Fibroblast of pulmonary artery (primary cell): ENCODE measurements around the gene ZC2HC1B.
A peak's percentile ranks its signal among the peaks of the same experiment; 100 is the strongest.

Source experiments
- DNase-seq: peaks from one replicate; pipeline ENCODE4 v3.0.0-alpha.2; 2010; ENCODE audit warnings: low read depth
- H3K4me3 ChIP-seq: replicated peaks from 2 replicates; pipeline ENCODE4 v1.5.1; 2011; ENCODE audit warnings: low read depth, mild to moderate bottlenecking, control low read depth, low read length, moderate library complexity
- TF ChIP-seq, protein P1 (sequence below): IDR thresholded peaks from 2 replicates; pipeline ENCODE4 v1.5.1; 2011; ENCODE audit warnings: mild to moderate bottlenecking, control low read depth, low read length, inconsistent platforms; ENCODE audit errors: missing control alignments

ZC2HC1B gene

DNA sequence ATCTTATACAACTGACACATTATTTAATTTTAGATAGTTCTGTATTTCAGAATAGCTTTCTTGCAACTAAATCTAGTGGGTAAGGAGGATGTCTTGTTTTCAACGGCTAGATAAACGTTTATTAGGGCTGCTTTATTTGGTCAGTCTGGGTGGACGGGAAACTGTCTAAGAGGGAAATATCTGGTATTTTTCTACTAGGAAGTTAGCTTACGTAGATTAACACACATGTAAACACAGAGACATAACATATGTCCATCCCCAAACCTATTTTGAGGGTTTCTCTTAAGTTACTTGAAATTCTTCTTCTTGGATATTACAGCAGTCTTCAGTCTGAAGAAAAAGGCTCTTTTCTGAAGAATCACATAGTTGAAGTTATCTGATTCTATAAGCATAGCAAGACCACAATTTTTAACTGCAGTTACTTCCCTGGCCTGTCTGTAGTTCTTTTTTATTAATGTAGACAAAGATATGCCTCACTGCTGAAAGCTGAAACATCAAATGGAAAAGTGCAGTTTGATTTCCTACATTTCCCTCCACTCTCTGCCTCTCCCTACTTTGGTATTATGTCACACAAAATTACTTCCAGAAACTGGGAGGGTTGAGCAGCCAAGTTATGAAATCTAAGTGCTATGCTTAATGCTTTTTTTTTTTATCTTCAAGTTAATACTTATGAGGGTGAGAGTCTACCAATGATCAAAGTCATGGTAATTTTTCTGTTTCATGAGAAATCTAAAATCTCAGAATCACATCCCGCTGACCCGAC lies 106.4 kb downstream of the ZC2HC1B start:
- H3K4me3 ChIP-seq: no peak overlapping the region
- TF ChIP-seq, protein P1, sequence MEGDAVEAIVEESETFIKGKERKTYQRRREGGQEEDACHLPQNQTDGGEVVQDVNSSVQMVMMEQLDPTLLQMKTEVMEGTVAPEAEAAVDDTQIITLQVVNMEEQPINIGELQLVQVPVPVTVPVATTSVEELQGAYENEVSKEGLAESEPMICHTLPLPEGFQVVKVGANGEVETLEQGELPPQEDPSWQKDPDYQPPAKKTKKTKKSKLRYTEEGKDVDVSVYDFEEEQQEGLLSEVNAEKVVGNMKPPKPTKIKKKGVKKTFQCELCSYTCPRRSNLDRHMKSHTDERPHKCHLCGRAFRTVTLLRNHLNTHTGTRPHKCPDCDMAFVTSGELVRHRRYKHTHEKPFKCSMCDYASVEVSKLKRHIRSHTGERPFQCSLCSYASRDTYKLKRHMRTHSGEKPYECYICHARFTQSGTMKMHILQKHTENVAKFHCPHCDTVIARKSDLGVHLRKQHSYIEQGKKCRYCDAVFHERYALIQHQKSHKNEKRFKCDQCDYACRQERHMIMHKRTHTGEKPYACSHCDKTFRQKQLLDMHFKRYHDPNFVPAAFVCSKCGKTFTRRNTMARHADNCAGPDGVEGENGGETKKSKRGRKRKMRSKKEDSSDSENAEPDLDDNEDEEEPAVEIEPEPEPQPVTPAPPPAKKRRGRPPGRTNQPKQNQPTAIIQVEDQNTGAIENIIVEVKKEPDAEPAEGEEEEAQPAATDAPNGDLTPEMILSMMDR: no peak
- DNase-seq: peak; percentile 29

DNA sequence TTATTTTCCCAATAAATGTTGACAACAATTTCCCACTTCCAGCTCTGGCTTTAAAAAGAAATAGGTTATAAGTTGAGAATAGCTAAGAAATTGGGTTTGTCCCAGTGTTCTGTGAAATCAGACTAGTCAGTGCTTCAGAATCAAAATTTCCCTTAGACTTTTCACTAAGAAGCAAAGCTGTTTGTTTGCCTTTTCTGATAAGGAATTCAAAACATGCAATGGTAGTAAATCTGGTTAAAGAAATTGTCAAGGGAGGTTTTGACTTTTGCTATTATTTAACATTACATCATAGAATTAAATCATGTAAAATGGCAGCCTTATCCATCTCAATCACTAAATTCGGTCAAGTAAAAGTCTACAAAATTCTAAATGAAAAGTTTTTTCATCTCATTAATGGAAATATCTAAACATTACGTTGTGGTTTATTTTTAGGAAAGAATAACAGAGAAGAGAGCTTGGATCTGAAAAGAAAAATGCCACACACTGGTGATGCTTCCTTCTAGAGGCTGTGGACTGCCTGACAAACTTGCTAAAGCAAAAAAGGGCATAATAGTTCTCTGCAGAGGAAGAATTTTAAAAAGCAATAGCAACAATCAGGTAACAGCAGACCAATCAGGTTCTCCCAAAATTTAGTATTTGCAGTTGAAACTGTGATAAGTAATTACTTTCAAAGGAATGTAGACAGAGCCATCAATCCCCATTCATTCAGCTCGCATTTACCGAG lies 107.4 kb downstream of the ZC2HC1B start:
- H3K4me3 ChIP-seq: no peak overlapping the region
- TF ChIP-seq, protein P1: no peak
- no peak for DNase-seq

DNA sequence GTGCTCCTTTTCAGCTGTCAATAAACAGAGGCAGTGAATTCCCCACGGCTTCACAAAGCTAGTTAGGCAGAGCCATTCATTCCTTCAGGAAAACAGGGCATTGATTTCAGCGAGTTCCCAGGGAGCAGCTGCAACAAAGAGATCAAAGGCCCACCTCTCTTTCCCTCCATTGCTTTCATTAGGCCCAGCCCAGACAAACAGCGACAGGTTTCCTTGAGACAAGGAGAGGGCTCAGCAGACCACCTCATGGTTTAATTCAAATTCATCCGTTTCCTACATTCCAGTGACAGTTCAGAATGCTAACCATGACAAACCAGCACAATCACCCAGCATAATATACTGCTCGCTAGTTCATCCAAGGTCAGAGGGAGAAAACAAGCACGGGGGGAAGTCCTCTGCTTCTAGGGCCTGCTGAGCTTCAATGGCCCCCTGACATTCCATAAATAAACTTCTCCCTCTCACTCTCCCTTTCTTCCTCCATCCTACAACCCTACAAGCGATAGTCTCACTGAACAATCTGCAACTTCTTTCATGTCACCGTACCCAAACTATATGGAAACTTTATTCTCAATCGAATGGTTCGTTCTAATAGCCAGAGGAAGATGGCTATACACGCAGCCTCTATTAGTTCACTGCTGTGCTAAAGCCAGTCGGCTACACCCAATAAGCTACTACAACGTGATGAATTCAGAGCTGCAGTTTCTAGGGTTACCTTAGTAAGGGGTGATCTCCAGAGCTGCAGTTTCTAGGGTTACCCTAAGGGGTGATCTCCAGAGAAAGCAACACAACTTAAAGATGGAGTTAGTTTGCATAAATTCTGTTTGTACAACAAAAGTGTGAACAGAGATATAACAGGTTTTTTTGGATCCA lies 109.1 kb downstream of the ZC2HC1B start:
- no peak for DNase-seq
- TF ChIP-seq, protein P1: no peak
- H3K4me3 ChIP-seq: no peak overlapping the region

DNA sequence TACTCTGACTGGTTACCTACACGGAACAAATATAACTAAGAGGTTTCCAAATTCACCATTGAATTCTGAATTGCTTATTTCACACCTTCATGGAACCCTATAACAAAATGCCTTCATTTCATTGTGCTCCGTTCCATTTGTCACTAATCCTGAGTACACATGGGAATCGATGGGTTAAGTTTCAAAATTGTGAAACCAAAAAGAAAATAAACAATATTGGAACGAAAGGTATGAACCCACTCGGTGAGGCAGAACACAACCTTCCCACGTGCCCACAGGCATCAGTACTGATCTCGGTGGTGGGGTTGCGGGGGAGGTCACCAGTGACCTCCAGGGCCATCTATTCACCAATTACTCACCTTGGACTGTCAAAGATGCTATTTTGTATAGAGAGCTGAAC lies 109.8 kb downstream of the ZC2HC1B start:
- no peak for DNase-seq
- TF ChIP-seq, protein P1: no peak
- H3K4me3 ChIP-seq: no peak overlapping the region

DNA sequence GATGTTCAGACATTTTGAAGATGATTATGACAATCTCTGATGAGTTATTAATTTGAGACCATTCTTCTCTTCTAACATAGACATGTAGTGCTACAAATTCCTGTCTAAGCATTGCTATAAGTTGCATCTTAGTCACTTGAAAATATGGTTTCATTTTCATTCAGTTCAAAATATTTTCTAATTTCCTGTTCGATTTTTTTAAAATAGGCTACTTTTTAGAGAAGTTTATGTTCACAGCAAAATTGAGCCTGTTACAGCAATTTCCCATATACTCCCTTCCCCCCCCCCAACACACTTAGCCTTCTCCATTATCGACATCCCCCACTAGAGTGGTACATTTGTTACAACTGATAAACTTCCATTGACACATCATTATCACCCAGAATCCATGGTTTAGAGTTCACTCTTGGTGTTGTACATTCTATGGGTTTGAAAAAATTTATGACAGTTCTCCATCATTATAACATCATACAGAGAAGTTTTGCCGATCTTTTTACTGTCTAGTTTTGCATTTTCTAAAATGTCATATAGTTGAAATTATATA lies 112.6 kb downstream of the ZC2HC1B start:
- H3K4me3 ChIP-seq: no peak overlapping the region
- TF ChIP-seq, protein P1: no peak
- DNase-seq: no peak

DNA sequence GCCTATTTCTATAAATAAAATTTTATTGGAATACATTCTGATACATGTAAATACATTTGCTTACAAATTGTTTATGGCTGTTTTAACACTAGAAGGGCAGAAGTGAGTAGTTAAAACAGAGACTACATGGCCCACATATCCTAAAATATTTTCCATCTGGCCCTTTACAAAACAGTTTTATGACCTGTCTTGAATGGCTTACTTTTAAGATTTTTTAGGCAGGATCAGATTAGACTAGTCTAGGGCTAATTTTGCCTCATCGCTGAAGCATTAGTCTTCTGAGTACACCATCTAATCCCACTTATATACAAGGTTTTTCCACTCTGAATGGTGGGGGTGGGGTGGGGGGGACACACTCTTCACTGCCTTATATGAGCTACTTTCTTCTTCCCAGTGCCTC lies 116.6 kb downstream of the ZC2HC1B start:
- no peak overlapping the region for H3K4me3 ChIP-seq
- TF ChIP-seq, protein P1: no peak
- DNase-seq: no peak
